HEK293T (cell line): Measurements from ENCODE around the gene DNAH14.

Experiments
- ARNT ChIP-seq: fragments of 450-650 bp; IDR thresholded peaks from 2 replicates; pipeline ENCODE4 v1.6.1; 2017; ENCODE audit warnings: mild to moderate bottlenecking
- BHLHE40 ChIP-seq: fragments of 450-650 bp; IDR thresholded peaks from 2 replicates; pipeline ENCODE4 v1.6.1; 2016; ENCODE audit warnings: mild to moderate bottlenecking, moderate library complexity, borderline replicate concordance
- FOXA1 ChIP-seq: fragments of 450-650 bp; IDR thresholded peaks from 2 replicates; pipeline ENCODE4 v1.6.1; 2016; ENCODE audit warnings: mild to moderate bottlenecking
- LEF1 ChIP-seq: fragments of 450-650 bp; IDR thresholded peaks from 2 replicates; pipeline ENCODE4 v1.6.1; 2017; ENCODE audit warnings: mild to moderate bottlenecking, borderline replicate concordance
- PKNOX1 ChIP-seq: fragments of 450-650 bp; IDR thresholded peaks from 2 replicates; pipeline ENCODE4 v1.6.1; 2016
- SP1 ChIP-seq: fragments of 450-650 bp; IDR thresholded peaks from 2 replicates; pipeline ENCODE4 v1.6.1; 2017
- SUZ12 ChIP-seq: fragments of 450-650 bp; IDR thresholded peaks from 2 replicates; pipeline ENCODE4 v1.6.1; 2016; ENCODE audit warnings: mild to moderate bottlenecking

- TF ChIP-seq FOXA1 (no peak), SUZ12 (no peak), ARNT (no peak), BHLHE40 (no peak), PKNOX1 (no peak), SP1 (no peak), LEF1 (no peak)
Measured at GRCh38 chr1:225409051-225409450, 479.6 kb downstream of the DNAH14 start.
